Skeletal muscle tissue (tissue), 4 donors: ENCODE data around the gene ITGB3. TPM values are rescaled to one million over a fixed set of nuclear protein-coding genes. Genes with fewer than 3 reads are reported as not detected.
A peak's percentile ranks its signal among the peaks of the same experiment; 100 is the strongest.

Source experiments
- H3K27ac ChIP-seq: one replicate; pipeline ENCODE4 v1.7.0; 2013; ENCODE audit warnings: mild to moderate bottlenecking, low read depth, low read length, inconsistent platforms
- H3K27me3 ChIP-seq, 3 donors: one replicate each; pipeline ENCODE4 v1.7.0; 2013; ENCODE audit warnings: low read length in 3 of 3; ENCODE audit not compliant: control insufficient read depth in 3 of 3, insufficient read depth in 3 of 3
- H3K36me3 ChIP-seq, 3 donors: one replicate each; pipeline ENCODE4 v1.7.0; 2013; ENCODE audit warnings: low read length in 3 of 3; ENCODE audit not compliant: control insufficient read depth in 3 of 3, insufficient read depth in 3 of 3
- H3K4me1 ChIP-seq, 3 donors: one replicate each; pipeline ENCODE4 v1.7.0; 2013; ENCODE audit warnings: low read length in 3 of 3, mild to moderate bottlenecking in 3 of 3; ENCODE audit not compliant: control insufficient read depth in 3 of 3, insufficient read depth in 3 of 3
- H3K4me3 ChIP-seq, 3 donors: one replicate each; pipeline ENCODE4 v1.7.0; 2013; ENCODE audit warnings: low read length in 3 of 3
- H3K9ac ChIP-seq, 3 donors: one replicate each; pipeline ENCODE4 v1.7.0; 2013; ENCODE audit warnings: low read length in 3 of 3, mild to moderate bottlenecking in 3 of 3, moderate library complexity in 2 of 3, low read depth in 1 of 3
- H3K9me3 ChIP-seq, 3 donors: one replicate each; pipeline ENCODE4 v1.7.0; 2013; ENCODE audit warnings: low read length in 3 of 3; ENCODE audit not compliant: control insufficient read depth in 3 of 3
- total RNA-seq: library from RNA; depleted of rRNA; stranded (reverse); fragments of >200 nt; gene quantifications from one replicate; pipeline ENCODE4 v1.2.3, GENCODE V29; 2014
- donor health status: Osteomylitis.

The ITGB3 gene
- total RNA-seq, 1 donor from 2014 or later = 11.0 TPM

GRCh38 chr17:47240806-47241205 lies 12.8 kb upstream of the ITGB3 start:
- Histone ChIP-seq H3K36me3 (no peaks in the 10 kb centered on the region), H3K27me3 (no peaks in the 10 kb centered on the region), H3K27ac (peak overlapping the region; percentile 78), H3K4me3 (no peak overlapping the region), H3K4me1 (peaks cover 9 to 15% (median 13%) of the 10 kb centered on the region in 3 donors), H3K9me3 (no peaks in the 10 kb centered on the region), H3K9ac (no peak overlapping the region)

- Histone ChIP-seq H3K9me3 (no peaks in the 10 kb centered on the region), H3K4me3 (no peak overlapping the region), H3K36me3 (no peaks in the 10 kb centered on the region)
Observed at GRCh38 chr17:47242648-47243047, 11.0 kb upstream of the ITGB3 start.

GRCh38 chr17:47243737-47244598 lies 9.7 kb upstream of the ITGB3 start:
- H3K36me3 ChIP-seq = no peaks in the 10 kb centered on the region
- H3K27me3 ChIP-seq = no peaks in the 10 kb centered on the region
- no peak overlapping the region for H3K27ac ChIP-seq
- no peak overlapping the region for H3K4me3 ChIP-seq
- peaks cover 9 to 15% (median 13%) of the 10 kb centered on the region in 3 donors for H3K4me1 ChIP-seq
- H3K9me3 ChIP-seq = no peaks in the 10 kb centered on the region
- H3K9ac ChIP-seq = no peak overlapping the region

More at GRCh38 chr17:47242648-47243047, 11.0 kb upstream of the ITGB3 start:
- Histone ChIP-seq H3K27ac (no peak overlapping the region), H3K9ac (no peak overlapping the region), H3K4me1 (peaks cover 9 to 15% (median 13%) of the 10 kb centered on the region in 3 donors), H3K27me3 (no peaks in the 10 kb centered on the region)

GRCh38 chr17:47244697-47245096 lies 8.9 kb upstream of the ITGB3 start:
- Histone ChIP-seq H3K4me3 (no peak overlapping the region), H3K9me3 (no peaks in the 10 kb centered on the region), H3K36me3 (no peaks in the 10 kb centered on the region), H3K9ac (no peak overlapping the region), H3K4me1 (peaks cover 6 to 12% (median 9%) of the 10 kb centered on the region in 3 donors), H3K27ac (no peak overlapping the region), H3K27me3 (no peaks in the 10 kb centered on the region)

- Histone ChIP-seq H3K4me3 (no peak overlapping the region), H3K36me3 (no peaks in the 10 kb centered on the region), H3K27ac (no peak overlapping the region)
Observed at GRCh38 chr17:47246120-47246519, 7.5 kb upstream of the ITGB3 start.

GRCh38 chr17:47250855-47251254 lies 2.8 kb upstream of the ITGB3 start:
- Histone ChIP-seq H3K36me3 (no peaks in the 10 kb centered on the region), H3K4me1 (peaks cover 9 to 12% (median 9%) of the 10 kb centered on the region in 3 donors), H3K27ac (no peak overlapping the region), H3K4me3 (no peak overlapping the region), H3K9me3 (no peaks in the 10 kb centered on the region), H3K27me3 (peaks cover 7 to 9% (median 7%) of the 10 kb centered on the region in 3 donors), H3K9ac (no peak overlapping the region)

More at GRCh38 chr17:47246120-47246519, 7.5 kb upstream of the ITGB3 start:
- H3K9me3 ChIP-seq = no peaks in the 10 kb centered on the region
- no peak overlapping the region for H3K9ac ChIP-seq
- H3K27me3 ChIP-seq = no peaks in the 10 kb centered on the region
- peaks cover 0 to 2% (median 0%) of the 10 kb centered on the region in 3 donors for H3K4me1 ChIP-seq

GRCh38 chr17:47251421-47251940 lies 2.1 kb upstream of the ITGB3 start:
- Histone ChIP-seq H3K36me3 (no peaks in the 10 kb centered on the region), H3K27ac (no peak overlapping the region), H3K27me3 (peaks cover 7 to 10% (median 9%) of the 10 kb centered on the region in 3 donors), H3K9ac (no peak overlapping the region), H3K4me1 (peaks cover 9 to 12% (median 9%) of the 10 kb centered on the region in 3 donors), H3K9me3 (no peaks in the 10 kb centered on the region), H3K4me3 (no peak overlapping the region)

- no peaks in the 10 kb centered on the region for H3K36me3 ChIP-seq
- H3K4me1 ChIP-seq = peaks cover 9 to 12% (median 9%) of the 10 kb centered on the region in 3 donors
- H3K9me3 ChIP-seq = no peaks in the 10 kb centered on the region
- H3K4me3 ChIP-seq = no peak overlapping the region
- no peak overlapping the region for H3K27ac ChIP-seq
- no peak overlapping the region for H3K9ac ChIP-seq
- peaks cover 7 to 14% (median 10%) of the 10 kb centered on the region in 3 donors for H3K27me3 ChIP-seq
Observed at GRCh38 chr17:47252209-47252608, 1.4 kb upstream of the ITGB3 start.

GRCh38 chr17:47252766-47253512 lies 688 bp upstream of the ITGB3 start:
- Histone ChIP-seq H3K36me3 (no peaks in the 10 kb centered on the region), H3K9me3 (no peaks in the 10 kb centered on the region), H3K4me1 (peaks cover 9 to 16% (median 9%) of the 10 kb centered on the region in 3 donors), H3K27me3 (peaks cover 7 to 18% (median 12%) of the 10 kb centered on the region in 3 donors), H3K27ac (no peak overlapping the region), H3K4me3 (peak overlapping the region in 2 of 3 donors; percentile 58 to 76), H3K9ac (peak overlapping the region in 2 of 3 donors; percentile 45)
